ENCODE data around the gene ORMDL2.

Gene ORMDL2

DNA sequence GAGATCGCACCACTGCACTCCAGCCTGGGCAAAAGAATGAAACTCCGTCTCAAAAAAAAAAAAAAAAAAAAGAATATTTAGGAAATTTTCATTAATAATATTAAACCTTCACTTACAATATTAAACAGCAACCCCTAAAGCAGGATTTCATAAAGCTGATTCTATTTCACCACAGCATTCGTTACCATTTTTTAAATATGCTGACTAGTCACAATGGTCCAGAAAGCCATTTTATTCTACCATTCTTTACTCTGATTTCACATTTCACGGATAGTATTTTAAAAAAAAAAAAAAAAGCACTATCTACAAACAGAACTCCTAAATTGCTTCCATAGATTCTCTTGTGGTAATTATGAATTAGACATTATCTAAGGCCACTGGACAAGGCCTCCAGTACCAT is 27.9 kb upstream of the ORMDL2 start:
- no peak overlapping the region for H3K4me3 Mint-ChIP-seq
- no peak overlapping the region for H3K27ac Mint-ChIP-seq
- no peaks in the 10 kb centered on the region for H3K9me3 Mint-ChIP-seq
- no peaks in the 10 kb centered on the region for H3K27me3 Mint-ChIP-seq (ENCODE audit: low read depth)
- TF ChIP-seq, protein P1, sequence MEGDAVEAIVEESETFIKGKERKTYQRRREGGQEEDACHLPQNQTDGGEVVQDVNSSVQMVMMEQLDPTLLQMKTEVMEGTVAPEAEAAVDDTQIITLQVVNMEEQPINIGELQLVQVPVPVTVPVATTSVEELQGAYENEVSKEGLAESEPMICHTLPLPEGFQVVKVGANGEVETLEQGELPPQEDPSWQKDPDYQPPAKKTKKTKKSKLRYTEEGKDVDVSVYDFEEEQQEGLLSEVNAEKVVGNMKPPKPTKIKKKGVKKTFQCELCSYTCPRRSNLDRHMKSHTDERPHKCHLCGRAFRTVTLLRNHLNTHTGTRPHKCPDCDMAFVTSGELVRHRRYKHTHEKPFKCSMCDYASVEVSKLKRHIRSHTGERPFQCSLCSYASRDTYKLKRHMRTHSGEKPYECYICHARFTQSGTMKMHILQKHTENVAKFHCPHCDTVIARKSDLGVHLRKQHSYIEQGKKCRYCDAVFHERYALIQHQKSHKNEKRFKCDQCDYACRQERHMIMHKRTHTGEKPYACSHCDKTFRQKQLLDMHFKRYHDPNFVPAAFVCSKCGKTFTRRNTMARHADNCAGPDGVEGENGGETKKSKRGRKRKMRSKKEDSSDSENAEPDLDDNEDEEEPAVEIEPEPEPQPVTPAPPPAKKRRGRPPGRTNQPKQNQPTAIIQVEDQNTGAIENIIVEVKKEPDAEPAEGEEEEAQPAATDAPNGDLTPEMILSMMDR (IDR thresholded peaks at IDR 0.05; ENCODE audit: unreplicated experiment in 3 of 3) = no peak
- peaks cover 78% of the 10 kb centered on the region for H3K36me3 Mint-ChIP-seq (ENCODE audit: low read depth)
- no peaks in the 10 kb centered on the region for H3K4me1 Mint-ChIP-seq

DNA sequence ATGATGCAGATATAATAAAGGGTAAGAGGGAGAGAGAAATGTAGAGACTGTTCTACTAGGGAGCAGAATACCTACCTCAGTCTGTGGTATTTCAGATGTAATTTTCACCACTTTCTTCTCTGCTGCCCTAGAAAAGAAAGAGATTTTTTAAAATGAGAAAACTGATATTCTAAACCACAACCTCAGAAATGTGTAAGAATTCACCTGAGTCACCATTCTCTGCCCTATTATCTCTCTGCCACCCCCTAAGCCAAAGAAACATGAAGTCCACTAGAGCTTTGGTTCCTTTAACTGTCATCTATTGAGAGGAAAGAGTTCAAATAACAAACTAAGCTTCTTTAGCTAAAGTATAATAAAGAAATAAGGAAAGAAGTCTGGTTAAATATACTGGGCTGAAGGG is 21.9 kb upstream of the ORMDL2 start:
- Mint-ChIP-seq H3K4me1 (no peaks in the 10 kb centered on the region), H3K27ac (no peak overlapping the region), H3K9me3 (no peaks in the 10 kb centered on the region), H3K27me3 (ENCODE audit: low read depth) (no peaks in the 10 kb centered on the region), H3K4me3 (no peak overlapping the region), H3K36me3 (ENCODE audit: low read depth) (peaks cover 70% of the 10 kb centered on the region)
- TF ChIP-seq, protein P1 (IDR thresholded peaks at IDR 0.05; ENCODE audit: unreplicated experiment in 3 of 3) = no peak

DNA sequence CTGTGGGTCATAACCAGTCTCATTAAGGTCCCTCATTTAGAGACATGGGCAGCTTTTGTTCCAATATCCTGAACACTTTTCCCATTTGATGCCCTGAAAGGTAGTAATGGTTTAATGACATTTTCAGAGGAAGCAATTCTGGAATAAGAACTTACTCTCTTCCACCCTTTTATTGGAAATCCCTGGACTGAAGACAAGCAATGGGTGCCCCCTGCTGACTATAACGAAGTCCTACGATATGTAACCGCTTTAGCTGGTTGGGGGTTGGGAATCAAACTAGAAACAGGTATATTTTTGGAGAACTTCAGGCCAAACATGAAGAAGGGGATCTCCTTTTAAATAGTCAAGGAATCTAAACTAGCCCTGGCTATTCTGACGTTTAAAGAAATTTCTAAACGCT is 20.8 kb upstream of the ORMDL2 start:
- TF ChIP-seq, protein P1 (IDR thresholded peaks at IDR 0.05; ENCODE audit: unreplicated experiment in 3 of 3) = peak; percentile 53 to 70 (median 55)
- Mint-ChIP-seq H3K9me3 (no peaks in the 10 kb centered on the region), H3K4me3 (no peak overlapping the region), H3K4me1 (no peaks in the 10 kb centered on the region), H3K27me3 (ENCODE audit: low read depth) (no peaks in the 10 kb centered on the region), H3K27ac (peak overlapping the region in 2 of 3 experiments; percentile 30 to 61), H3K36me3 (ENCODE audit: low read depth) (peaks cover 66% of the 10 kb centered on the region)

DNA sequence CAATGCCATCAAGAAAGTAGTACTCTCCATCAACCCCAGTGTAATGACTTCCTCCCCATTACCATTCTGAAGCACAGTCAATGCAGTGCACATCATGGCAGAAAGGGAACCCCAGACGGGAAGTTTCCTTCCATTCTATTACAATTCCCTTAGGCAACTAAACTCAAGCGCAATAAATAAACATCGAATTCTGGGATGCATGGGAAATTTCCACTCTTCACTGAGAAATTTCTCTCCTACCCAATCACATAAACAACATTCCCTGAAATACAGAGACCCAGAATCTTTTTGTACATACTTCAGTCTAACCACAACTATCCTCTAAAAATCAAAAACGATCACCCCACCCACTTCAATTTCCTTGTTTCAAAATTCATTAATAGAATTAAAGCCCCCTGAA is 20.3 kb upstream of the ORMDL2 start:
- Mint-ChIP-seq H3K9me3 (no peaks in the 10 kb centered on the region), H3K4me1 (no peaks in the 10 kb centered on the region), H3K4me3 (no peak overlapping the region), H3K36me3 (ENCODE audit: low read depth) (peaks cover 64% of the 10 kb centered on the region), H3K27ac (peak overlapping the region in 1 of 3 experiments; percentile 61), H3K27me3 (ENCODE audit: low read depth) (no peaks in the 10 kb centered on the region)
- TF ChIP-seq, protein P1 (IDR thresholded peaks at IDR 0.05; ENCODE audit: unreplicated experiment in 3 of 3) = no peak

DNA sequence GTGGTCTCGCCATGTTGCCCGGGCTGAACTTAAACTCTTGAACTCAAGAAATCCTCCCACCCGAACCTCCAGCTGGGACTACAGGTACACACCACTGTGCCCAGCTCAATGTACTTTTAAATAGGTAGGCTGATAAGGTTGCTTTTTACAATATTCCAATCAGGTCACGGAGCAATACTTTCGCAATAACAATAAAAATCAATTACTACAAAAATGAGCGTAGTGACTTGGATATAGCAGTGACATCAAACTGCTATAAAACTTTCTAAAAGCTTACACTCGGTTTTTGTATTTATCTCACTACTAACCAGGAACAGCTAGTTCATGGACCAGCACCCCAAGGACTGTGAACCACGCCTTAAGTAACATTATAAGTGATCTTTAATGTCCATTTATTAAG is 10.9 kb upstream of the ORMDL2 start:
- TF ChIP-seq, protein P1 (IDR thresholded peaks at IDR 0.05; ENCODE audit: unreplicated experiment in 3 of 3) = no peak
- H3K27ac Mint-ChIP-seq = no peak overlapping the region
- no peaks in the 10 kb centered on the region for H3K9me3 Mint-ChIP-seq
- H3K36me3 Mint-ChIP-seq (ENCODE audit: low read depth) = peaks cover 44% of the 10 kb centered on the region
- no peaks in the 10 kb centered on the region for H3K27me3 Mint-ChIP-seq (ENCODE audit: low read depth)
- no peaks in the 10 kb centered on the region for H3K4me1 Mint-ChIP-seq
- no peak overlapping the region for H3K4me3 Mint-ChIP-seq

DNA sequence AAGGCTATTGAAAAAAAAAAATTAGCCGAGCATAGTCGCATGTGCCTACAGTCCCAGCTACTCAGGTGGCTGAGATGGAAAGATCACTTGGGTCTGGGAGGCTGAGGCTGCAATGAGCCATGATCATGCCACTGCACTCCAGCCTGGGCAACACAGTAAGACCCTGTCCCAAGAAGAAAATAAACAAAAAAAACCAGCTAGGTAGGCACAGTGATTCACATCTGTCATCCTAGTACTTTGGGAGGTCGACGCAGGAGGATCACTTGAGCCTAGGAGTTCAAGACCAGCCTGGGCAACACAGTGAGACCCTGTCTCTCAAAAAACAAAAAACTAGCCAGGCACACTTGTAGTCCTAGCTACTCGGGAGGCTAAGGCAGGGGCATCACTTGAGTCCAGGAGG is 8.6 kb upstream of the ORMDL2 start:
- peaks cover 45% of the 10 kb centered on the region for H3K36me3 Mint-ChIP-seq (ENCODE audit: low read depth)
- TF ChIP-seq, protein P1 (IDR thresholded peaks at IDR 0.05; ENCODE audit: unreplicated experiment in 3 of 3) = no peak
- peaks cover 16% of the 10 kb centered on the region for H3K4me1 Mint-ChIP-seq
- no peaks in the 10 kb centered on the region for H3K9me3 Mint-ChIP-seq
- no peak overlapping the region for H3K4me3 Mint-ChIP-seq
- no peak overlapping the region for H3K27ac Mint-ChIP-seq
- no peaks in the 10 kb centered on the region for H3K27me3 Mint-ChIP-seq (ENCODE audit: low read depth)

All from nephron (organoid).